ENCODE measurements around the gene TIGIT. TPM values are rescaled to one million over a fixed set of nuclear protein-coding genes. Genes with fewer than 3 reads are reported as not detected.

Gene TIGIT
- total and polyA plus RNA-seq, 10 of the 15 experiments (the other 5 are each of a cell fraction or from before 2014, with no cell fraction given): 0.08 to 4.7 (median 0.94) TPM

DNA sequence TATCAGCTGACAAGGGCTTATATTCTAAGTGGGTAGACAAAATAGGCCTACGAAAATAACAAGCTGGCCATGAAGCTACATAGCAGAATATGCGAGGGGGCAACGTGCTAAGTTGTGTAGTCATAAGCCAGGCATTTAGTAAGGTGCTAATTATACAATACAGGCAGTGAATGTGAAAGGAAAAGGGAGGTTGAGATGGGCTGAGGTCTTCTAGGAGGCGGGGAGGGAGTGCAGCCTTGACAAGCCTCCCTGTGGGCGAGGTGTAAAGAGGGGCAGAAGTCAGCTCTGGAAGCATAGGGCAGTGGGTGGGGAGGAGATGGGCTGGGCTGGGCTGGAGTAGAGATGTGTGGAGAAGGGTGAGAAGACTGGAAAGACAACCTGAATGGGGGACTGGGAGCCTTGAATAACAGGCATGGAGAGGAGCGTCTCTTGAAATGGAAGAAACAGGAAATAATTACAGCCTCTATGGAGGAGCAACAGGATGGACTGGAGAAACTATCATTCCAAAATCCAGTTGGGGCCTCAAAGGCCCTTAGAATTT is 1.2 kb downstream of the TIGIT start:
- ChIA-PET CTCF (interaction anchor here (0.6 to 7.2 kb wide), 7 partner anchors 13 to 158 kb away, joined by 3 to 78 read pairs (median 7); no protein-coding TSS in a partner anchor), POLR2A (interaction anchor here (0.7 to 1.7 kb wide), 4 partner anchors 12 to 28 kb away, joined by 3 to 7 read pairs (median 4); no protein-coding TSS in a partner anchor), RAD21 (ENCODE audit: unreplicated experiment) (interaction anchor here (1.1 to 5.6 kb wide), 5 partner anchors 10 to 124 kb away, joined by 3 to 80 read pairs (median 7); no protein-coding TSS in a partner anchor), SMC1A (ENCODE audit: uncharacterized antibody, unreplicated experiment) (interaction anchor here (1.1 to 8.3 kb wide), 7 partner anchors 10 to 104 kb away, joined by 3 to 73 read pairs (median 9); no protein-coding TSS in a partner anchor)
- 84% methylated on average over 6 of the region's 6 CpGs for WGBS (ENCODE audit: insufficient coverage, insufficient replicate concordance, low lambda C conversion rate, missing lambda C conversion rate)
- Histone ChIP-seq H3K4me2 (ENCODE audit: control insufficient read depth, insufficient read depth) (no peak overlapping the region), H3K27ac (ENCODE audit: control insufficient read depth, insufficient read depth) (no peak overlapping the region), H3K36me3 (ENCODE audit: control insufficient read depth in 2 of 2, insufficient read depth in 2 of 2, low read length in 1 of 2) (no peaks in the 10 kb centered on the region), H3K4me1 (ENCODE audit: control insufficient read depth, insufficient read depth, low read length) (peaks cover 27% of the 10 kb centered on the region), H2AFZ (ENCODE audit: control insufficient read depth, low read depth, low read length) (no peak overlapping the region), H3K9me3 (replicated peaks; ENCODE audit: control insufficient read depth, insufficient read depth, low read length) (no peaks in the 10 kb centered on the region), H3K4me3 (no peak overlapping the region), H3K9ac (ENCODE audit: control insufficient read depth, insufficient read depth, low read length) (no peak overlapping the region), H3K79me2 (ENCODE audit: control insufficient read depth, insufficient read depth, low read length) (no peaks in the 10 kb centered on the region), H4K20me1 (ENCODE audit: control insufficient read depth, insufficient read depth) (no peaks in the 10 kb centered on the region), H3K27me3 (replicated peaks in 1 of 2; ENCODE audit: control insufficient read depth in 2 of 2, insufficient read depth in 2 of 2, low read length in 1 of 2) (no peaks in the 10 kb centered on the region)
- FAIRE-seq (no peak), ATAC-seq (no peak), DNase-seq (ENCODE audit: low read depth, low spot score) (no peak)
- BruUV-seq (replicated peaks): no TSS peak
- in situ Hi-C loops (cut with MboI): loop anchor here (5.0 kb wide), 1 partner anchor 122 kb away; no protein-coding TSS in a partner anchor
- no peak for TF ChIP-seq ATF3 (IDR thresholded peaks at IDR 0.05; ENCODE audit: borderline replicate concordance, extremely low read depth, low read depth, low read length)
- no peak for TF ChIP-seq RUNX3 (IDR thresholded peaks at IDR 0.05; ENCODE audit: low read length)
- TF ChIP-seq SUPT20H (IDR thresholded peaks at IDR 0.05; ENCODE audit: borderline replicate concordance, control insufficient read depth, low read depth, low read length): no peak
- no peak for TF ChIP-seq BCL11A (IDR thresholded peaks at IDR 0.05; ENCODE audit: low read depth, low read length)
- no peak for TF ChIP-seq DPF2 (IDR thresholded peaks at IDR 0.05)
- no peak for TF ChIP-seq CREB1 (IDR thresholded peaks at IDR 0.05; ENCODE audit: low read depth)
- no peak for TF ChIP-seq EP300 (IDR thresholded peaks at IDR 0.05; ENCODE audit: borderline replicate concordance in 1 of 2, control insufficient read depth in 1 of 2, low read depth in 2 of 2, low read length in 2 of 2)
- TF ChIP-seq, protein P1, sequence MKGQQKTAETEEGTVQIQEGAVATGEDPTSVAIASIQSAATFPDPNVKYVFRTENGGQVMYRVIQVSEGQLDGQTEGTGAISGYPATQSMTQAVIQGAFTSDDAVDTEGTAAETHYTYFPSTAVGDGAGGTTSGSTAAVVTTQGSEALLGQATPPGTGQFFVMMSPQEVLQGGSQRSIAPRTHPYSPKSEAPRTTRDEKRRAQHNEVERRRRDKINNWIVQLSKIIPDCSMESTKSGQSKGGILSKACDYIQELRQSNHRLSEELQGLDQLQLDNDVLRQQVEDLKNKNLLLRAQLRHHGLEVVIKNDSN (IDR thresholded peaks at IDR 0.05; ENCODE audit: borderline replicate concordance, extremely low read length, insufficient read depth, low read depth, low read length): no peak
- no peak for TF ChIP-seq PML (IDR thresholded peaks at IDR 0.05; ENCODE audit: low read length)
- no peak for TF ChIP-seq EGR1 (IDR thresholded peaks at IDR 0.05; ENCODE audit: borderline replicate concordance in 1 of 2, low read depth in 2 of 2, low read length in 2 of 2)
- TF ChIP-seq PAX8 (IDR thresholded peaks at IDR 0.05): no peak
- TF ChIP-seq EED (IDR thresholded peaks at IDR 0.05; ENCODE audit: low read depth): no peak
- no peak for TF ChIP-seq YBX1 (IDR thresholded peaks at IDR 0.05)
- no peak for TF ChIP-seq ELK1 (IDR thresholded peaks at IDR 0.05; ENCODE audit: low read depth, low read length)
- TF ChIP-seq, protein P2, sequence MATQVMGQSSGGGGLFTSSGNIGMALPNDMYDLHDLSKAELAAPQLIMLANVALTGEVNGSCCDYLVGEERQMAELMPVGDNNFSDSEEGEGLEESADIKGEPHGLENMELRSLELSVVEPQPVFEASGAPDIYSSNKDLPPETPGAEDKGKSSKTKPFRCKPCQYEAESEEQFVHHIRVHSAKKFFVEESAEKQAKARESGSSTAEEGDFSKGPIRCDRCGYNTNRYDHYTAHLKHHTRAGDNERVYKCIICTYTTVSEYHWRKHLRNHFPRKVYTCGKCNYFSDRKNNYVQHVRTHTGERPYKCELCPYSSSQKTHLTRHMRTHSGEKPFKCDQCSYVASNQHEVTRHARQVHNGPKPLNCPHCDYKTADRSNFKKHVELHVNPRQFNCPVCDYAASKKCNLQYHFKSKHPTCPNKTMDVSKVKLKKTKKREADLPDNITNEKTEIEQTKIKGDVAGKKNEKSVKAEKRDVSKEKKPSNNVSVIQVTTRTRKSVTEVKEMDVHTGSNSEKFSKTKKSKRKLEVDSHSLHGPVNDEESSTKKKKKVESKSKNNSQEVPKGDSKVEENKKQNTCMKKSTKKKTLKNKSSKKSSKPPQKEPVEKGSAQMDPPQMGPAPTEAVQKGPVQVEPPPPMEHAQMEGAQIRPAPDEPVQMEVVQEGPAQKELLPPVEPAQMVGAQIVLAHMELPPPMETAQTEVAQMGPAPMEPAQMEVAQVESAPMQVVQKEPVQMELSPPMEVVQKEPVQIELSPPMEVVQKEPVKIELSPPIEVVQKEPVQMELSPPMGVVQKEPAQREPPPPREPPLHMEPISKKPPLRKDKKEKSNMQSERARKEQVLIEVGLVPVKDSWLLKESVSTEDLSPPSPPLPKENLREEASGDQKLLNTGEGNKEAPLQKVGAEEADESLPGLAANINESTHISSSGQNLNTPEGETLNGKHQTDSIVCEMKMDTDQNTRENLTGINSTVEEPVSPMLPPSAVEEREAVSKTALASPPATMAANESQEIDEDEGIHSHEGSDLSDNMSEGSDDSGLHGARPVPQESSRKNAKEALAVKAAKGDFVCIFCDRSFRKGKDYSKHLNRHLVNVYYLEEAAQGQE (IDR thresholded peaks at IDR 0.05; ENCODE audit: low read depth, low read length): no peak
- no peak for TF ChIP-seq SPI1 (IDR thresholded peaks at IDR 0.05; ENCODE audit: borderline replicate concordance, insufficient read depth, low read depth, low read length)
- no peak for TF ChIP-seq STAT3 (IDR thresholded peaks at IDR 0.05; ENCODE audit: low read depth, low read length)
- intact Hi-C loops (cut with micrococcal nuclease; ENCODE audit: unreplicated experiment): no loop called here

All from GM12878 (cell line).